Liver (tissue), 3 donors: ENCODE results near the gene SHH.

Experiments
- JUND ChIP-seq, 2 donors: IDR thresholded peaks; 2 replicates each; pipeline ENCODE4 v1.6.1; 2016; ENCODE audit warnings: antibody characterized with exemption in 2 of 2
- TF ChIP-seq, protein P1 (sequence below): fragments of 150-350 bp; IDR thresholded peaks from 2 replicates; pipeline ENCODE4 v1.5.1; 2017; ENCODE audit warnings: improper control_type of control experiment, low read depth, low read length; ENCODE audit not compliant: missing input control
- TF ChIP-seq, protein P2 (sequence below): IDR thresholded peaks from 2 replicates; pipeline ENCODE4 v1.6.1; 2016; ENCODE audit warnings: antibody characterized with exemption, mild to moderate bottlenecking
- TF ChIP-seq, protein P3 (sequence below): IDR thresholded peaks from 2 replicates; pipeline ENCODE4 v1.6.1; 2016; ENCODE audit warnings: antibody characterized with exemption
- TF ChIP-seq, protein P4 (sequence below): IDR thresholded peaks from 2 replicates; pipeline ENCODE4 v1.6.1; 2016; ENCODE audit warnings: antibody characterized with exemption
- donor health status: healthy.
- donor health status: healthy.

DNA sequence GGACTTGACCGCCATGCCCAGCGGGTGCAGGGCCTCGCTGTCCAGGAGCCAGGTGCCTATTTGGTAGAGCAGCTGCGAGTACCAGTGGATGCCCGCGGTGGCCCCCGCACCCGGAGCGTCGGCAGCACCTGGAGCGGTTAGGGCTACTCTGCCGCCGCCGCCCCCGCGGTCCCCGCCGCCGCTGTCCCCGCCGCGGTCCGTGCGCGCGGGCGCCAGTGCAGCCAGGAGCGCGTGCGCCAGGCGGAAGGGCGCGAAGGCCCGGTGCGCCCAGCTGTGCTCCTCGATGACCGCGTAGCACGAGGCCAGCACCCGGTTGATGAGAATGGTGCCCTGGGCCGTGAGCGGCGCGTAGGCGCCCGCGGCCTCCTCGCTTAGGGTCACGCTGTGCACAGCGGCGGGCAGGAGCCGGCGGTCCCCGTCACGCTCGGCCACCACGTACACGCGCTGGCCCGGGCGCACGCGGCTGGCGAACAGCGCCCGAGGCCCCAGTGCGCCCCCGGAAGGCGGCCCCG lies 9.3 kb downstream of the SHH start:
- TF ChIP-seq, protein P1, sequence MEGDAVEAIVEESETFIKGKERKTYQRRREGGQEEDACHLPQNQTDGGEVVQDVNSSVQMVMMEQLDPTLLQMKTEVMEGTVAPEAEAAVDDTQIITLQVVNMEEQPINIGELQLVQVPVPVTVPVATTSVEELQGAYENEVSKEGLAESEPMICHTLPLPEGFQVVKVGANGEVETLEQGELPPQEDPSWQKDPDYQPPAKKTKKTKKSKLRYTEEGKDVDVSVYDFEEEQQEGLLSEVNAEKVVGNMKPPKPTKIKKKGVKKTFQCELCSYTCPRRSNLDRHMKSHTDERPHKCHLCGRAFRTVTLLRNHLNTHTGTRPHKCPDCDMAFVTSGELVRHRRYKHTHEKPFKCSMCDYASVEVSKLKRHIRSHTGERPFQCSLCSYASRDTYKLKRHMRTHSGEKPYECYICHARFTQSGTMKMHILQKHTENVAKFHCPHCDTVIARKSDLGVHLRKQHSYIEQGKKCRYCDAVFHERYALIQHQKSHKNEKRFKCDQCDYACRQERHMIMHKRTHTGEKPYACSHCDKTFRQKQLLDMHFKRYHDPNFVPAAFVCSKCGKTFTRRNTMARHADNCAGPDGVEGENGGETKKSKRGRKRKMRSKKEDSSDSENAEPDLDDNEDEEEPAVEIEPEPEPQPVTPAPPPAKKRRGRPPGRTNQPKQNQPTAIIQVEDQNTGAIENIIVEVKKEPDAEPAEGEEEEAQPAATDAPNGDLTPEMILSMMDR = no peak
- TF ChIP-seq, protein P2, sequence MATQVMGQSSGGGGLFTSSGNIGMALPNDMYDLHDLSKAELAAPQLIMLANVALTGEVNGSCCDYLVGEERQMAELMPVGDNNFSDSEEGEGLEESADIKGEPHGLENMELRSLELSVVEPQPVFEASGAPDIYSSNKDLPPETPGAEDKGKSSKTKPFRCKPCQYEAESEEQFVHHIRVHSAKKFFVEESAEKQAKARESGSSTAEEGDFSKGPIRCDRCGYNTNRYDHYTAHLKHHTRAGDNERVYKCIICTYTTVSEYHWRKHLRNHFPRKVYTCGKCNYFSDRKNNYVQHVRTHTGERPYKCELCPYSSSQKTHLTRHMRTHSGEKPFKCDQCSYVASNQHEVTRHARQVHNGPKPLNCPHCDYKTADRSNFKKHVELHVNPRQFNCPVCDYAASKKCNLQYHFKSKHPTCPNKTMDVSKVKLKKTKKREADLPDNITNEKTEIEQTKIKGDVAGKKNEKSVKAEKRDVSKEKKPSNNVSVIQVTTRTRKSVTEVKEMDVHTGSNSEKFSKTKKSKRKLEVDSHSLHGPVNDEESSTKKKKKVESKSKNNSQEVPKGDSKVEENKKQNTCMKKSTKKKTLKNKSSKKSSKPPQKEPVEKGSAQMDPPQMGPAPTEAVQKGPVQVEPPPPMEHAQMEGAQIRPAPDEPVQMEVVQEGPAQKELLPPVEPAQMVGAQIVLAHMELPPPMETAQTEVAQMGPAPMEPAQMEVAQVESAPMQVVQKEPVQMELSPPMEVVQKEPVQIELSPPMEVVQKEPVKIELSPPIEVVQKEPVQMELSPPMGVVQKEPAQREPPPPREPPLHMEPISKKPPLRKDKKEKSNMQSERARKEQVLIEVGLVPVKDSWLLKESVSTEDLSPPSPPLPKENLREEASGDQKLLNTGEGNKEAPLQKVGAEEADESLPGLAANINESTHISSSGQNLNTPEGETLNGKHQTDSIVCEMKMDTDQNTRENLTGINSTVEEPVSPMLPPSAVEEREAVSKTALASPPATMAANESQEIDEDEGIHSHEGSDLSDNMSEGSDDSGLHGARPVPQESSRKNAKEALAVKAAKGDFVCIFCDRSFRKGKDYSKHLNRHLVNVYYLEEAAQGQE = no peak
- TF ChIP-seq, protein P3, sequence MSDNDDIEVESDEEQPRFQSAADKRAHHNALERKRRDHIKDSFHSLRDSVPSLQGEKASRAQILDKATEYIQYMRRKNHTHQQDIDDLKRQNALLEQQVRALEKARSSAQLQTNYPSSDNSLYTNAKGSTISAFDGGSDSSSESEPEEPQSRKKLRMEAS = no peak
- TF ChIP-seq JUND (IDR thresholded peaks at IDR 0.05) = no peak
- TF ChIP-seq, protein P4, sequence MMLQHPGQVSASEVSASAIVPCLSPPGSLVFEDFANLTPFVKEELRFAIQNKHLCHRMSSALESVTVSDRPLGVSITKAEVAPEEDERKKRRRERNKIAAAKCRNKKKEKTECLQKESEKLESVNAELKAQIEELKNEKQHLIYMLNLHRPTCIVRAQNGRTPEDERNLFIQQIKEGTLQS = no peak
